ENCODE data around the gene TMEM151B. TPM values are rescaled to one million over a fixed set of nuclear protein-coding genes. Genes with fewer than 3 reads are reported as not detected.
A peak's percentile ranks its signal among the peaks of the same experiment; 100 is the strongest.

TMEM151B gene
- total RNA-seq, 1 donor from 2014 or later = not detected

DNA sequence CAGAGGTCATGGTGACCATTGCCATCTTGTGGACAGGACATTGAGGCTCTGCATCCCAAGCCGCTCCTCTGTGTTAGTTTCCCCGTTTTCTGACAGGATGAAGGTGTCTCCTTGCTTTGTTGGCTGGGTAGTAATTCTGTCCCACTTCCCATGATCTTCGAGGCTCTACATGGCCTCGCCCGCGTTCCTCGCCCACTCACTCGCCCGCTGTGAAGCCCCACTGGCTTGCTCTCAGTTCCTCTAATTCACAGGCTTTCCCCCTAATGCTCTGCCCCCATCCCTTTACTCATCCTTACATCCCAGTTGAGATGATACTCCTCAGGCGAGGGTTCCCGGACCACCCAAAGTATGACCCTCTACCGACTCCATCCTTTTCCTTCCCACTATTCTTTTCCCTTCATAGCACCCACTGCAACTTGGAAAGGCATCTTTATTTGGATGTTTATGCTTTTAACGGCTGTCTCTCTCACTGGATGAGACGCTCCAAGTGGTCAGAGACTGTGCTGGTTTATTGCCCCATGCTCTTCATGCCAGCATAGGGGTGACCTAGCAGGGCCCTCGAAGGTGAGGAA, 12.4 kb upstream of the TMEM151B start:
- H3K27me3 ChIP-seq (ENCODE audit: control insufficient read depth in 3 of 3, insufficient read depth in 3 of 3, low read length in 3 of 3) = no peaks in the 10 kb centered on the region
- peaks cover 23 to 46% (median 30%) of the 10 kb centered on the region in 3 donors for H3K4me1 ChIP-seq (ENCODE audit: control insufficient read depth in 3 of 3, insufficient read depth in 3 of 3, low read length in 3 of 3)
- peak overlapping the region; percentile 78 to 92 (median 85) for H3K9ac ChIP-seq (ENCODE audit: low read depth in 1 of 3, low read length in 3 of 3)
- peaks cover 31 to 36% (median 35%) of the 10 kb centered on the region in 3 donors for H3K36me3 ChIP-seq (ENCODE audit: control insufficient read depth in 3 of 3, insufficient read depth in 3 of 3, low read length in 3 of 3)
- no peaks in the 10 kb centered on the region for H3K9me3 ChIP-seq (ENCODE audit: control insufficient read depth in 3 of 3, low read length in 3 of 3)
- H3K4me3 ChIP-seq (ENCODE audit: low read length in 3 of 3) = peak overlapping the region; percentile 83 to 88 (median 83)
- H3K27ac ChIP-seq (ENCODE audit: low read depth, low read length) = peak overlapping the region; percentile 87

DNA sequence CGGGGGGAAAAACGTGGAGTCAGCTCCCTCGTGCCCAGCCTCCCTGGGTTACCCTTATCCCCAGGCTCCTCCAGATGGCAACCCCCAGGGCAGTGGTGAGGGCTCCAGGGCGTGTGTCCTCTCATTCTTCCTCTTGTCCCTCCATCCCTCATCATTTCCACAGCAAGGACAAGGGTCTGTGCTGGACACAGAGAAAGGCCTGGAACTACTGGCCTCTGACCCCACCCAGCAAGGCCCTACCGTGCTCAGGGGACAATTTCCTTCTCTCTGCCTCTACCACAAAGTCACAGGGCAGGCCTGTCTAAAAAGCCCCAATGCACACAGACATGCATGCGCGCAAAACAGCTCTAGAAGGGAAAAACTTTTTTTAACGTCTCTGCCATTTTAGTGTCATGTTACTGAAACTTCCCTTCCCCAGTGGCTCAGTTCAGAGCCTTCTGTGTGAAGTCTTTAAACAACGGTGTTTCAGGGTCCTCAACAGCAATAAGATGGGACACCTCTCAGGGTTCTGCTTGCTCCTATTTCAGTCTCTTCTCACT, 11.9 kb upstream of the TMEM151B start:
- Histone ChIP-seq H3K9me3 (ENCODE audit: control insufficient read depth in 3 of 3, low read length in 3 of 3) (no peaks in the 10 kb centered on the region), H3K27me3 (ENCODE audit: control insufficient read depth in 3 of 3, insufficient read depth in 3 of 3, low read length in 3 of 3) (no peaks in the 10 kb centered on the region), H3K4me1 (ENCODE audit: control insufficient read depth in 3 of 3, insufficient read depth in 3 of 3, low read length in 3 of 3) (peaks cover 29 to 49% (median 36%) of the 10 kb centered on the region in 3 donors), H3K27ac (ENCODE audit: low read depth, low read length) (peak overlapping the region; percentile 87), H3K36me3 (ENCODE audit: control insufficient read depth in 3 of 3, insufficient read depth in 3 of 3, low read length in 3 of 3) (peaks cover 25 to 31% (median 30%) of the 10 kb centered on the region in 3 donors), H3K4me3 (ENCODE audit: low read length in 3 of 3) (no peak overlapping the region), H3K9ac (ENCODE audit: low read depth in 1 of 3, low read length in 3 of 3) (peak overlapping the region in 2 of 3 donors; percentile 85 to 92)

DNA sequence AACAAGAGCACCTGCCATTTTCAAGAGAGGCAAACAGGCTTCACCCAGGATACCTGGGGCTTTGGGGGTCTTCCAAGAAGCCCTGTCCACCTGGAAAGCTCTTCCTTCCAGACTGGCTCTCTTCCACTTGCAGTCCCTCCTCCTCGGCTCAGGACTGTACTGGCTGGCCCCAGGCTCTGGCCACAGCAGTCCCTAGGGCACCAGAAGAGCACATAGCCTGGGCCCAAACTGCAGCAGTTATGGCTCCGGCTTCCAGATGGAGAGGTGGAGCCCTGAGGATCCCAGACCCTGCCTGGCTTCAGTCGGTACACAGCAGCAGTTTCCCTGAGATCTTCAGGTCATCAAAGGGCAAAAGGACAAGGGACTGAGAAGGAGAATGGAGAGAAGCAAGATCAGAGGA, 11.3 kb upstream of the TMEM151B start:
- peaks cover 34 to 53% (median 41%) of the 10 kb centered on the region in 3 donors for H3K4me1 ChIP-seq (ENCODE audit: control insufficient read depth in 3 of 3, insufficient read depth in 3 of 3, low read length in 3 of 3)
- H3K27ac ChIP-seq (ENCODE audit: low read depth, low read length) = no peak overlapping the region
- no peaks in the 10 kb centered on the region for H3K9me3 ChIP-seq (ENCODE audit: control insufficient read depth in 3 of 3, low read length in 3 of 3)
- no peaks in the 10 kb centered on the region for H3K27me3 ChIP-seq (ENCODE audit: control insufficient read depth in 3 of 3, insufficient read depth in 3 of 3, low read length in 3 of 3)
- H3K9ac ChIP-seq (ENCODE audit: low read depth in 1 of 3, low read length in 3 of 3) = no peak overlapping the region
- no peak overlapping the region for H3K4me3 ChIP-seq (ENCODE audit: low read length in 3 of 3)
- peaks cover 20 to 28% (median 25%) of the 10 kb centered on the region in 3 donors for H3K36me3 ChIP-seq (ENCODE audit: control insufficient read depth in 3 of 3, insufficient read depth in 3 of 3, low read length in 3 of 3)

DNA sequence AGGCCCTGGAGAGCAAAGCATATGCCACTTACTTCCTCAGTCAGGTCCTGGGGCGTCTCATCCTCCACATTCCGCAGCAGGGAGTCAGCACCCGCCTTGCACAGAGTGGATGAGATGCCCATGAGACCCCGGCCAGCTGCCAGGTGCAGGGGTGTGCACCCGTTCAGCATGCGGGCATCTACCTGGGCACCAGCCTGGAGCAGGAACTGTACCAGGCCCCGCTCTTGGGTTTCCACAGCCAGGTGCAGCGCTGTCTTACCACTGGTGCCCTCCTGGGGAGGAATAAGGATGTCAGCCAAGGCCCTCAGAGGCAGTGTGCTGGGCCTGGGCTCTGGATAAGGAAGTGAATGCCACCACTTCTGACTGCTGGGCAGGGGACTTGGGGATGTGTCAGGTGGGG, 10.2 kb upstream of the TMEM151B start:
- Histone ChIP-seq H3K4me3 (ENCODE audit: low read length in 3 of 3) (no peak overlapping the region), H3K9me3 (ENCODE audit: control insufficient read depth in 3 of 3, low read length in 3 of 3) (no peaks in the 10 kb centered on the region), H3K27ac (ENCODE audit: low read depth, low read length) (no peak overlapping the region), H3K27me3 (ENCODE audit: control insufficient read depth in 3 of 3, insufficient read depth in 3 of 3, low read length in 3 of 3) (no peaks in the 10 kb centered on the region), H3K4me1 (ENCODE audit: control insufficient read depth in 3 of 3, insufficient read depth in 3 of 3, low read length in 3 of 3) (peaks cover 45 to 55% (median 48%) of the 10 kb centered on the region in 3 donors), H3K9ac (ENCODE audit: low read depth in 1 of 3, low read length in 3 of 3) (peak overlapping the region in 1 of 3 donors; percentile 15), H3K36me3 (ENCODE audit: control insufficient read depth in 3 of 3, insufficient read depth in 3 of 3, low read length in 3 of 3) (peaks cover 9 to 17% (median 15%) of the 10 kb centered on the region in 3 donors)

DNA sequence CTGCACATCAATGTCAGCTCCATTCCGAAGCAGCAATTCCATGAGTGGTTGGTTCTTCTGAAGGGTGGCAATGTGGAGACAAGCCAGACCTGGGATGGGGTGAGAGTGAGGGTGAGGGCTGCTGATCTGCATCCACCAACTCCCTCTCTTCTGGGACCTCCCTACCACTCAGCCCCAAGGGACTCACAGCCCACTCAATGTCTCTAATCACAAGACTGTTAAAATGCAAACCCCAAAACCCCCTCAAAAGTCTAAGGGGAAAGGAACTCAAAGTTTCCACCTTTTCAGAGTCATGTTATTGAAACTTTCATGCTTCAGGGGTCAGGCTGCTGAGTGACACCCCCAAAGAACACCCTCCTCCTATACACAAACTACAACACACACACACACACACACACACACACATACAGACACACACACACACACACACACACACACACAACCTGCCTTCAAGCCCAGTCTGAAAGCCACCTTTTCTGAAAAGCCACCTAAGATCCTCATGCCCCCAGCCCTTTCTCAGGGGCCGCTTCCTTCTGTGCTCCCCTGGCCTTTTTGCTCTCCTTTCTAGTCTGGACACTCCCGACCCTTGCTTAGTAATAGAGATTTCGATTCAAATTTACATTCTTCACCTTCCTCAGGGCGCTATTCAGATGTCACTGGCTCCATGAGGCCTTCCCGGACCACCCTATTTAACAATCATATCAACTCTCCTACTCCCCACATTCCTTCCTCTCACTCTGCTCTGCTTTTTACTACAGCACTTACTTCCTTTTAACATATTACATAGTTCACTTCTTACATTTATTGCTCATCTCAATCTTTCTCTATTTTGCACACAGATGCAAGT, 9.6 kb upstream of the TMEM151B start:
- no peaks in the 10 kb centered on the region for H3K27me3 ChIP-seq (ENCODE audit: control insufficient read depth in 3 of 3, insufficient read depth in 3 of 3, low read length in 3 of 3)
- no peaks in the 10 kb centered on the region for H3K9me3 ChIP-seq (ENCODE audit: control insufficient read depth in 3 of 3, low read length in 3 of 3)
- no peak overlapping the region for H3K27ac ChIP-seq (ENCODE audit: low read depth, low read length)
- H3K4me1 ChIP-seq (ENCODE audit: control insufficient read depth in 3 of 3, insufficient read depth in 3 of 3, low read length in 3 of 3) = peaks cover 46 to 50% (median 48%) of the 10 kb centered on the region in 3 donors
- no peak overlapping the region for H3K4me3 ChIP-seq (ENCODE audit: low read length in 3 of 3)
- peaks cover 6 to 10% (median 8%) of the 10 kb centered on the region in 3 donors for H3K36me3 ChIP-seq (ENCODE audit: control insufficient read depth in 3 of 3, insufficient read depth in 3 of 3, low read length in 3 of 3)
- no peak overlapping the region for H3K9ac ChIP-seq (ENCODE audit: low read depth in 1 of 3, low read length in 3 of 3)

DNA sequence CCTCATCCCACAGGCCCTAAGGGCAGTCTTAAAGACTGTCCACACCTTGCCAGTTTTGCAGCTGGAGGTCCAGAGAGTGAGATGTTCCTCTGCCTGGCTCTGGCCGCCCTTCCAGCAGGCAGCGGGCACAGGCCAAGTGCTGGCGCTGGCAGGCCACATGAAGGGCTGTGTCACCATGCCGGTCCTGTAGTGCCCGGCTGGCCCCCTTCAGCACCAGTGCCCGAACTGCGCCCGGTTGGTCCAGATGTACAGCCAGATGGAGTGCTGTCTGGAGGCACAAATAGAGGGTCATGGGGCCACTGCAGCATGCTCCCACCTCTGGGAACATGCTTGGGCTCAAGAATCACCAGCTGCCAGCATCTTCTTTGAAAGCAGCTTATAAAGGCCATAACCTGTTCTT, 8.7 kb upstream of the TMEM151B start:
- H3K4me1 ChIP-seq (ENCODE audit: control insufficient read depth in 3 of 3, insufficient read depth in 3 of 3, low read length in 3 of 3) = peaks cover 38 to 41% (median 39%) of the 10 kb centered on the region in 3 donors
- no peak overlapping the region for H3K4me3 ChIP-seq (ENCODE audit: low read length in 3 of 3)
- peaks cover 6 to 8% (median 6%) of the 10 kb centered on the region in 3 donors for H3K36me3 ChIP-seq (ENCODE audit: control insufficient read depth in 3 of 3, insufficient read depth in 3 of 3, low read length in 3 of 3)
- no peaks in the 10 kb centered on the region for H3K9me3 ChIP-seq (ENCODE audit: control insufficient read depth in 3 of 3, low read length in 3 of 3)
- no peak overlapping the region for H3K27ac ChIP-seq (ENCODE audit: low read depth, low read length)
- no peaks in the 10 kb centered on the region for H3K27me3 ChIP-seq (ENCODE audit: control insufficient read depth in 3 of 3, insufficient read depth in 3 of 3, low read length in 3 of 3)
- no peak overlapping the region for H3K9ac ChIP-seq (ENCODE audit: low read depth in 1 of 3, low read length in 3 of 3)

DNA sequence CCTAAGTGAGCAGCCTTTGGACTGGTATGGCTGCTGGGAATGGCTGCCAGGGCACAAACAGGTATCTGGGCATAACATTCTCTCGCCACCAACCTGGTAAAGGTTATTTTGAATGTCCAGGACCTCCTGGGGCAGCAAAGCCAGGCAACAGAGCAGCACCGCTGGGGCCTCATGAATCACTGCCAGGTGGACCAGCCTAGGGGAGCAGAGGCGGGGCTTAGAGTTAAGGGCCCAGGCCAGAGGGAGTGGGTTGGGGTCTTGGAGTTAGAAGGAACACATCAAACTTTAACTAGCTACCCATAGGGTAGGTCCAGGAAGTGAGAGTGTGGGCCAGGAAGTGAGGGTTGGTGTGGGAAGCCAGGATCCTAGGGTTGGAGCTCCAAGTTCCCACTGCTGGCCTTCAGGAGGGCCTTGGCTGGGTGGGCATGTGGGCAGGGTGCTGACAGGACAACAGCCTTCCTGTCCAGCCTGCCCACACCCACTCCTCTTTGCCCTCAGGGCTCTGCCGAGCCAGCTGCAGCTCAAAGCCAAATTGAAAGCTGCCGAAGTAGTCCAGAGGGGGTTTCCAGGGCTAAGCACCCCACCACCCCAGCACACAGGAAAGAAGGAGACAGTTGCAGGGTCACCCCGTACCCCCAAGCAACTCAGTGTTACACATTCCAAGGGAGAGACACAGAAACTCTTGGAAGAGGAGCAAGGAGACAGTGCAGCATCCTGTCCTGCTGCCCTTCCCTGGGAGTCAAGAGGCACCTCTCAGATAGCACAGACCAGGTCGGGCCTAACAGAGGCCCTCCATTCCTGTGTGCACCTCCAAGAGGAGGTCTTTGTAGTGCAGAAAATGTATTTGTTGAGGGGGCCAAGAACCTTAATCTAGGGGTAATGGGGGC, 7.5 kb upstream of the TMEM151B start:
- Histone ChIP-seq H3K27me3 (ENCODE audit: control insufficient read depth in 3 of 3, insufficient read depth in 3 of 3, low read length in 3 of 3) (no peaks in the 10 kb centered on the region), H3K9me3 (ENCODE audit: control insufficient read depth in 3 of 3, low read length in 3 of 3) (no peaks in the 10 kb centered on the region), H3K4me3 (ENCODE audit: low read length in 3 of 3) (peak overlapping the region in 2 of 3 donors; percentile 35 to 54), H3K27ac (ENCODE audit: low read depth, low read length) (no peak overlapping the region), H3K9ac (ENCODE audit: low read depth in 1 of 3, low read length in 3 of 3) (peak overlapping the region; percentile 25 to 50 (median 40)), H3K4me1 (ENCODE audit: control insufficient read depth in 3 of 3, insufficient read depth in 3 of 3, low read length in 3 of 3) (peaks cover 32 to 36% (median 34%) of the 10 kb centered on the region in 3 donors), H3K36me3 (ENCODE audit: control insufficient read depth in 3 of 3, insufficient read depth in 3 of 3, low read length in 3 of 3) (peaks cover 6 to 8% (median 6%) of the 10 kb centered on the region in 3 donors)

DNA sequence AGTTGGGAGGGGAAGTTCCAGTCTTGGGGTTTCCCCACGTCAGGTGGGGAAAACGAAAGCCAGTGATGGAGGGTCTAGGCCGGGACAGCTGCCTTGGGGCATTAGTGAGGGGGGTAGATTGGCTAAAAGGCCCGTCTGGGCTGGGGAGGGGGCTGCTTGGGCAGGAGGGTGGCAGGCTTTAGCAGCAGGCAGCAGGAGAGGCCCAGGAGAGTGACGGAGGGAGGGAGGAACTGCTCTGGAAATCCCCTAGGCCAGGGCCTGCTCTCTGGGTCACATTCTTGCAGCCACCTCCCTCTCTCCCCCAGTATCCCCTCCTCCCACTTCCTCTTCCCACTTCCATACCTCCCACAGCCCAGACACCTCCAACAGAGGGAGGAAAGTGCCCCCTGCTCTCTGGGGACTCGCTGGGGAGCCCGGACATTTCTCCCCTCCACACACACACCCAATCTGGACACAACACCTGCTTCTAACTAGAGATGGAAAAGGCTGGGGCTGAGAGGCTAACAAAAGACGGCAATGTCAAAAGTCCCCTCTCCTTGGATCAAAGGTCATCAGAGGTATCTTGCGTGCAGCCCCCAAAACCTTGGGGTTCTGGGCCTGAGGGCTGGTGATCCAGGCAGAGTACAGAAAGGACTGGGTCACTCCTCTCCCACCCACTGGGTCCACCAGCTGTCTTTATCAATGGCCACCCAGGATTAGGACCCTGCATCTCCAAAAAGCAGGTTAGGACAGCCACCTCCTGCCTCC, 6.7 kb upstream of the TMEM151B start:
- H3K27ac ChIP-seq (ENCODE audit: low read depth, low read length) = no peak overlapping the region
- peaks cover 27 to 32% (median 29%) of the 10 kb centered on the region in 3 donors for H3K4me1 ChIP-seq (ENCODE audit: control insufficient read depth in 3 of 3, insufficient read depth in 3 of 3, low read length in 3 of 3)
- H3K36me3 ChIP-seq (ENCODE audit: control insufficient read depth in 3 of 3, insufficient read depth in 3 of 3, low read length in 3 of 3) = peaks cover 6 to 8% (median 6%) of the 10 kb centered on the region in 3 donors
- H3K27me3 ChIP-seq (ENCODE audit: control insufficient read depth in 3 of 3, insufficient read depth in 3 of 3, low read length in 3 of 3) = peaks cover 2 to 6% (median 3%) of the 10 kb centered on the region in 3 donors
- peak overlapping the region; percentile 41 to 87 (median 73) for H3K4me3 ChIP-seq (ENCODE audit: low read length in 3 of 3)
- no peaks in the 10 kb centered on the region for H3K9me3 ChIP-seq (ENCODE audit: control insufficient read depth in 3 of 3, low read length in 3 of 3)
- peak overlapping the region; percentile 59 to 87 (median 81) for H3K9ac ChIP-seq (ENCODE audit: low read depth in 1 of 3, low read length in 3 of 3)

All from skeletal muscle tissue (tissue), 4 donors.